Glutamatergic neuron (in vitro differentiated cells): Measurements from ENCODE around the gene NPHP3. TPM values are rescaled to one million over a fixed set of nuclear protein-coding genes. Genes with fewer than 3 reads are reported as not detected.
A peak's percentile ranks its signal among the peaks of the same experiment; 100 is the strongest.

Experiments used
- DNase-seq: peaks from one replicate; pipeline ENCODE4 v3.0.0; 2022
- H3K27ac Mint-ChIP-seq: one replicate; pipeline ENCODE4 v1.8.0; 2020; ENCODE audit warnings: mild to moderate bottlenecking, mixed read lengths, inconsistent platforms; ENCODE audit not compliant: unreplicated experiment
- H3K27me3 Mint-ChIP-seq: one replicate; pipeline ENCODE4 v1.8.0; 2020; ENCODE audit warnings: mild to moderate bottlenecking, moderate library complexity, mixed read lengths, inconsistent platforms; ENCODE audit not compliant: unreplicated experiment
- H3K36me3 Mint-ChIP-seq: one replicate; pipeline ENCODE4 v1.8.0; 2020; ENCODE audit warnings: mild to moderate bottlenecking, mixed read lengths, inconsistent platforms; ENCODE audit not compliant: unreplicated experiment
- H3K4me1 Mint-ChIP-seq: one replicate; pipeline ENCODE4 v1.8.0; 2020; ENCODE audit warnings: mild to moderate bottlenecking, low read depth, mixed read lengths, inconsistent platforms; ENCODE audit not compliant: unreplicated experiment
- H3K4me3 Mint-ChIP-seq: one replicate; pipeline ENCODE4 v1.8.0; 2020; ENCODE audit warnings: mild to moderate bottlenecking, mixed read lengths, inconsistent platforms; ENCODE audit not compliant: unreplicated experiment
- H3K9me3 Mint-ChIP-seq: one replicate; pipeline ENCODE4 v1.8.0; 2020; ENCODE audit warnings: mild to moderate bottlenecking, moderate library complexity, mixed read lengths, inconsistent platforms; ENCODE audit not compliant: unreplicated experiment
- long read RNA-seq: library from polyadenylated mRNA; unstranded; transcript quantifications from one replicate; pipeline ENCODE4 v2.0.0, GENCODE V29; 2020; ENCODE audit not compliant: unreplicated experiment
- total RNA-seq: library from RNA; stranded (reverse); fragmentation: NEBNext Ultra II Directional; extraction: Animal tissue kit (Norgen Biotek cat#: 25700); gene quantifications from one replicate; pipeline ENCODE4 v1.2.1, GENCODE V29; 2021; ENCODE audit not compliant: unreplicated experiment
- TF ChIP-seq, protein P1 (sequence below): fragments of 200-600 bp; sonication (generic); IDR thresholded peaks from one replicate; pipeline ENCODE4 v1.5.0; 2021; ENCODE audit not compliant: partially characterized antibody, unreplicated experiment

Gene NPHP3, protein sequence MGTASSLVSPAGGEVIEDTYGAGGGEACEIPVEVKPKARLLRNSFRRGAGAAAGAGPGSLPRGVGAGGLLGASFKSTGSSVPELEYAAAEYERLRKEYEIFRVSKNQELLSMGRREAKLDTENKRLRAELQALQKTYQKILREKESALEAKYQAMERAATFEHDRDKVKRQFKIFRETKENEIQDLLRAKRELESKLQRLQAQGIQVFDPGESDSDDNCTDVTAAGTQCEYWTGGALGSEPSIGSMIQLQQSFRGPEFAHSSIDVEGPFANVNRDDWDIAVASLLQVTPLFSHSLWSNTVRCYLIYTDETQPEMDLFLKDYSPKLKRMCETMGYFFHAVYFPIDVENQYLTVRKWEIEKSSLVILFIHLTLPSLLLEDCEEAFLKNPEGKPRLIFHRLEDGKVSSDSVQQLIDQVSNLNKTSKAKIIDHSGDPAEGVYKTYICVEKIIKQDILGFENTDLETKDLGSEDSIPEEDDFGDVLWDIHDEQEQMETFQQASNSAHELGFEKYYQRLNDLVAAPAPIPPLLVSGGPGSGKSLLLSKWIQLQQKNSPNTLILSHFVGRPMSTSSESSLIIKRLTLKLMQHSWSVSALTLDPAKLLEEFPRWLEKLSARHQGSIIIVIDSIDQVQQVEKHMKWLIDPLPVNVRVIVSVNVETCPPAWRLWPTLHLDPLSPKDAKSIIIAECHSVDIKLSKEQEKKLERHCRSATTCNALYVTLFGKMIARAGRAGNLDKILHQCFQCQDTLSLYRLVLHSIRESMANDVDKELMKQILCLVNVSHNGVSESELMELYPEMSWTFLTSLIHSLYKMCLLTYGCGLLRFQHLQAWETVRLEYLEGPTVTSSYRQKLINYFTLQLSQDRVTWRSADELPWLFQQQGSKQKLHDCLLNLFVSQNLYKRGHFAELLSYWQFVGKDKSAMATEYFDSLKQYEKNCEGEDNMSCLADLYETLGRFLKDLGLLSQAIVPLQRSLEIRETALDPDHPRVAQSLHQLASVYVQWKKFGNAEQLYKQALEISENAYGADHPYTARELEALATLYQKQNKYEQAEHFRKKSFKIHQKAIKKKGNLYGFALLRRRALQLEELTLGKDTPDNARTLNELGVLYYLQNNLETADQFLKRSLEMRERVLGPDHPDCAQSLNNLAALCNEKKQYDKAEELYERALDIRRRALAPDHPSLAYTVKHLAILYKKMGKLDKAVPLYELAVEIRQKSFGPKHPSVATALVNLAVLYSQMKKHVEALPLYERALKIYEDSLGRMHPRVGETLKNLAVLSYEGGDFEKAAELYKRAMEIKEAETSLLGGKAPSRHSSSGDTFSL (N-terminal part only)
- 8.4 TPM for total RNA-seq
- long read RNA-seq: 0 reads

GRCh38 chr3:132722165-132723023, at the start of gene NPHP3:
Gene NPHP3, minus strand, starts transcription at chr3:132722409. Its CDS starts 54 bp downstream, at chr3:132722355.
- TF ChIP-seq, protein P1, sequence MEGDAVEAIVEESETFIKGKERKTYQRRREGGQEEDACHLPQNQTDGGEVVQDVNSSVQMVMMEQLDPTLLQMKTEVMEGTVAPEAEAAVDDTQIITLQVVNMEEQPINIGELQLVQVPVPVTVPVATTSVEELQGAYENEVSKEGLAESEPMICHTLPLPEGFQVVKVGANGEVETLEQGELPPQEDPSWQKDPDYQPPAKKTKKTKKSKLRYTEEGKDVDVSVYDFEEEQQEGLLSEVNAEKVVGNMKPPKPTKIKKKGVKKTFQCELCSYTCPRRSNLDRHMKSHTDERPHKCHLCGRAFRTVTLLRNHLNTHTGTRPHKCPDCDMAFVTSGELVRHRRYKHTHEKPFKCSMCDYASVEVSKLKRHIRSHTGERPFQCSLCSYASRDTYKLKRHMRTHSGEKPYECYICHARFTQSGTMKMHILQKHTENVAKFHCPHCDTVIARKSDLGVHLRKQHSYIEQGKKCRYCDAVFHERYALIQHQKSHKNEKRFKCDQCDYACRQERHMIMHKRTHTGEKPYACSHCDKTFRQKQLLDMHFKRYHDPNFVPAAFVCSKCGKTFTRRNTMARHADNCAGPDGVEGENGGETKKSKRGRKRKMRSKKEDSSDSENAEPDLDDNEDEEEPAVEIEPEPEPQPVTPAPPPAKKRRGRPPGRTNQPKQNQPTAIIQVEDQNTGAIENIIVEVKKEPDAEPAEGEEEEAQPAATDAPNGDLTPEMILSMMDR: no peak
- Mint-ChIP-seq H3K27me3 (no peaks in the 10 kb centered on the region), H3K36me3 (no peaks in the 10 kb centered on the region), H3K27ac (peak within 1 kb of the TSS; percentile 52), H3K4me3 (peak within 1 kb of the TSS; percentile 92), H3K9me3 (peaks cover 11% of the 10 kb centered on the region), H3K4me1 (peaks cover 4% of the 10 kb centered on the region)
- DNase-seq: peak; percentile 96

GRCh38 chr3:132758740-132759139, 36.5 kb upstream of the NPHP3 start:
- H3K27me3 Mint-ChIP-seq: no peaks in the 10 kb centered on the region
- DNase-seq: no peak
- no peaks in the 10 kb centered on the region for H3K4me1 Mint-ChIP-seq
- no peaks in the 10 kb centered on the region for H3K9me3 Mint-ChIP-seq
- H3K4me3 Mint-ChIP-seq: no peak overlapping the region
- H3K36me3 Mint-ChIP-seq: no peaks in the 10 kb centered on the region
- H3K27ac Mint-ChIP-seq: no peak overlapping the region
- TF ChIP-seq, protein P1: no peak

DNA sequence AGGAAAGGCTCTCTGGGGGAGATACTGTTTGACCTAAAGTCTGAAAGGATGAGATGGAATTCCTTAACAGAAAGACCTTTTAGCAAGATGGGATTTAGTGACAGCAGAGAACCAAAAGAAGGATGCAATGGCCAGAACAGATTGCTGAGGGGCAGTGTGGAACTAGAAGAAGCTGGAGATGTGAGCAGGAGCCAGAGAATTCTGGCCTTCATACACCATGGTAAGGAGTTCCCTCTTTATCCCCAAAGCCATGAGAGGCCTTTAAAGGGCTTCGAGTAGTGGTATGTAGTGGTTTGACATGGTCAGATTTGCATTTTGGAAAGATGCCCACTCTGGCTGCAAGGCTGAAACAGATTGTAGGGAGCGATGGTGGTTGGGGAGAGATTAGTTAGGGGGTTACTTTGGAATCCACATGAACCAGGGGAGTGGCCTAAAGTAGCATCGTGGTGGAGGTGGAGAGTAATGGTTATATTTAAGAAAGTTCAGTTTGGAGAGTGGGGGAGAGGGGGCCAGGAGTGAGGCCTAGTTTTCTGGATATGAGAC, 34.0 kb upstream of the NPHP3 start:
- Mint-ChIP-seq H3K4me1 (no peaks in the 10 kb centered on the region), H3K27ac (no peak overlapping the region), H3K4me3 (no peak overlapping the region), H3K36me3 (no peaks in the 10 kb centered on the region), H3K9me3 (no peaks in the 10 kb centered on the region), H3K27me3 (no peaks in the 10 kb centered on the region)
- no peak for DNase-seq
- TF ChIP-seq, protein P1: no peak

- no peaks in the 10 kb centered on the region for H3K4me1 Mint-ChIP-seq
- H3K36me3 Mint-ChIP-seq: no peaks in the 10 kb centered on the region
Observed at GRCh38 chr3:132753946-132754345, 31.7 kb upstream of the NPHP3 start.

More at GRCh38 chr3:132753946-132754345, 31.7 kb upstream of the NPHP3 start:
- no peak for DNase-seq
- Mint-ChIP-seq H3K9me3 (no peaks in the 10 kb centered on the region), H3K27me3 (no peaks in the 10 kb centered on the region), H3K27ac (no peak overlapping the region), H3K4me3 (no peak overlapping the region)
- TF ChIP-seq, protein P1: no peak
